OCI-LY7 (cell line): ENCODE measurements around the gene PHPT1. TPM values are rescaled to one million over a fixed set of nuclear protein-coding genes. Genes with fewer than 3 reads are reported as not detected.

Experiments used
- BruUV-seq: library from RNA; stranded (reverse); fragments of 400-500 nt; replicated peaks from 2 replicates; lab custom pipeline; 2021; lab: Mats Ljungman, UMichigan
- CTCF ChIA-PET: fragments of 300-600 bp; sonication (Branson Sonifier 250); formaldehyde crosslinking; loops from one replicate; lab custom pipeline; 2022; ENCODE audit warnings: antibody characterized with exemption; ENCODE audit not compliant: unreplicated experiment; lab: Charles Lee
- POLR2A ChIA-PET: fragments of 300-600 bp; sonication (Branson Sonifier 250); formaldehyde crosslinking; loops from one replicate; lab custom pipeline; 2022; ENCODE audit warnings: antibody characterized with exemption; lab: Charles Lee
- DNase-seq: peaks from one replicate; pipeline ENCODE4 v3.0.0-alpha.2; 2015; ENCODE audit warnings: low spot score
- H2AFZ ChIP-seq: fragments of 200-600 bp; sonication (generic), shearing (Covaris generic); 2 replicates; pipeline ENCODE4 v1.6.1; 2014; ENCODE audit warnings: mild to moderate bottlenecking, antibody characterized with exemption, low read length, moderate library complexity
- H3K27ac ChIP-seq: fragments of 200-600 bp; sonication (generic); 2 replicates; pipeline ENCODE4 v1.5.1; 2014; ENCODE audit warnings: mixed run types, low read depth, mild to moderate bottlenecking, moderate library complexity, low read length, inconsistent platforms; ENCODE audit not compliant: poor library complexity, severe bottlenecking
- H3K36me3 ChIP-seq: fragments of 200-600 bp; sonication (generic); 2 replicates; pipeline ENCODE4 v1.6.1; 2014; ENCODE audit warnings: mild to moderate bottlenecking, antibody characterized with exemption, low read length, moderate library complexity, mixed read lengths; ENCODE audit not compliant: insufficient read depth
- H3K4me1 ChIP-seq: fragments of 200-600 bp; sonication (generic); 2 replicates; pipeline ENCODE4 v1.5.1; 2014; ENCODE audit warnings: mild to moderate bottlenecking, low read length; ENCODE audit not compliant: insufficient read depth, poor library complexity, severe bottlenecking
- H3K4me2 ChIP-seq: fragments of 200-600 bp; sonication (generic); 2 replicates; pipeline ENCODE4 v1.6.1; 2014; ENCODE audit warnings: mild to moderate bottlenecking, low read length
- H3K4me3 ChIP-seq: fragments of 200-600 bp; sonication (generic); 2 replicates; pipeline ENCODE4 v1.5.1; 2014; ENCODE audit warnings: mild to moderate bottlenecking, low read depth, low read length; ENCODE audit not compliant: poor library complexity, severe bottlenecking
- H3K79me2 ChIP-seq: fragments of 200-600 bp; sonication (generic); 2 replicates; pipeline ENCODE4 v1.6.1; 2016; ENCODE audit warnings: low read depth, mild to moderate bottlenecking, low read length, moderate library complexity, mixed read lengths; ENCODE audit not compliant: insufficient read depth
- H3K9me2 ChIP-seq: fragments of 200-600 bp; sonication (generic); 2 replicates; pipeline ENCODE4 v1.6.1; 2016; ENCODE audit warnings: mild to moderate bottlenecking, low read length, mixed read lengths; ENCODE audit not compliant: insufficient read depth
- H3K9me3 ChIP-seq: fragments of 200-600 bp; sonication (generic); 2 replicates; pipeline ENCODE4 v1.6.1; 2014; ENCODE audit warnings: mild to moderate bottlenecking, mixed run types, low read length, mixed read lengths
- H4K20me1 ChIP-seq: fragments of 200-600 bp; sonication (generic); 2 replicates; pipeline ENCODE4 v1.6.1; 2014; ENCODE audit warnings: mild to moderate bottlenecking, antibody characterized with exemption, low read length, moderate library complexity, mixed read lengths; ENCODE audit not compliant: insufficient read depth
- EZH2phosphoT487 ChIP-seq: fragments of 200-600 bp; sonication (generic); IDR thresholded peaks from 2 replicates; pipeline ENCODE4 v1.6.1; 2018; ENCODE audit warnings: low read depth, borderline replicate concordance, mild to moderate bottlenecking, mixed run types, antibody characterized with exemption, low read length, moderate library complexity, mixed read lengths
- intact Hi-C: fragments of 100-400 bp; cut with micrococcal nuclease; formaldehyde crosslinking; loops from one replicate; pipeline ENCODE4 v1.10.0; 2022; ENCODE audit not compliant: unreplicated experiment
- total RNA-seq, 2 experiments: library from RNA; depleted of rRNA in 1 of 2; stranded (reverse); fragments of >200 nt in 1 of 2; shearing (Covaris generic) in 1 of 2; gene quantifications; 2 replicates each; pipeline ENCODE4 v1.2.3, GENCODE V29; 2014 to 2022
- TF ChIP-seq, protein P1 (sequence below): fragments of 200-600 bp; sonication (generic); conservative IDR thresholded peaks from 2 replicates; pipeline ENCODE4 v1.5.1; 2014; ENCODE audit warnings: mild to moderate bottlenecking, antibody characterized with exemption, low read length, moderate library complexity, mixed read lengths

PHPT1 gene
- total RNA-seq, 2 experiments from 2014 or later = 49.9 to 56.9 TPM

DNA sequence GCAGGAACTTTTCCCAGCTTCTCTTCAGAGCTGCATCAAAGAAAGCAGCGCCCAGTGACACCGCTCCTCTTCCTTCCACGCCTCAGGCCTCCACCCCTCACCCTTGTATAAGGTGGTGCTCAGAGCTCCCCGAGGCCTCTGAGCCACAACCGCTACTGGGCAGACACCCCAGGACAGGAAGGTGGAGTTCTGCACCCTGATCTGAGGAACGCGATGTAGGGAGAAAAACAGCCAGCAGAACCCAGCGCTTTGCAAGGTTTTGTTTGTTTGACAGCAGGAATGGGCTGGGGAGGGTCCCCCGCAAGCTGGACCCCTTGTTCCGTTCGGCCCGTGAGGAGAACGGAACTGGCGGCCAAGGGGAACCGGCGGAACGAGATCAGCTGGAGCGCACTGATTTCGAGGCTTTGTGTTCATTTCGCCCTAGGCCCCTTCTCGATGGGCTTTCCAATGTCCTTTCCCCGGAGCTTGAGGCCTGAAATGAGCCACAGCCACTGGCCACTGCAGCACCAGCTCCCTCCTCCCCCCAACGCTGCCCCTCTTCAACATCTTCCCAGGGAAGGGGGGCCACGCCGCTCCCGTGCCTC, 12.8 kb downstream of the PHPT1 start:
- DNase-seq = no peak
- Histone ChIP-seq H3K4me2 (no peak overlapping the region), H2AFZ (no peak overlapping the region), H3K36me3 (peaks cover 30% of the 10 kb centered on the region), H3K27ac (no peak overlapping the region), H3K4me3 (no peak overlapping the region), H3K9me3 (no peaks in the 10 kb centered on the region; the same call in 1 of the 2 replicates), H3K9me2 (no peaks in the 10 kb centered on the region), H4K20me1 (no peaks in the 10 kb centered on the region), H3K4me1 (peaks cover 9% of the 10 kb centered on the region), H3K79me2 (peaks cover 17% of the 10 kb centered on the region)
- TF ChIP-seq, protein P1, sequence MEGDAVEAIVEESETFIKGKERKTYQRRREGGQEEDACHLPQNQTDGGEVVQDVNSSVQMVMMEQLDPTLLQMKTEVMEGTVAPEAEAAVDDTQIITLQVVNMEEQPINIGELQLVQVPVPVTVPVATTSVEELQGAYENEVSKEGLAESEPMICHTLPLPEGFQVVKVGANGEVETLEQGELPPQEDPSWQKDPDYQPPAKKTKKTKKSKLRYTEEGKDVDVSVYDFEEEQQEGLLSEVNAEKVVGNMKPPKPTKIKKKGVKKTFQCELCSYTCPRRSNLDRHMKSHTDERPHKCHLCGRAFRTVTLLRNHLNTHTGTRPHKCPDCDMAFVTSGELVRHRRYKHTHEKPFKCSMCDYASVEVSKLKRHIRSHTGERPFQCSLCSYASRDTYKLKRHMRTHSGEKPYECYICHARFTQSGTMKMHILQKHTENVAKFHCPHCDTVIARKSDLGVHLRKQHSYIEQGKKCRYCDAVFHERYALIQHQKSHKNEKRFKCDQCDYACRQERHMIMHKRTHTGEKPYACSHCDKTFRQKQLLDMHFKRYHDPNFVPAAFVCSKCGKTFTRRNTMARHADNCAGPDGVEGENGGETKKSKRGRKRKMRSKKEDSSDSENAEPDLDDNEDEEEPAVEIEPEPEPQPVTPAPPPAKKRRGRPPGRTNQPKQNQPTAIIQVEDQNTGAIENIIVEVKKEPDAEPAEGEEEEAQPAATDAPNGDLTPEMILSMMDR = no peak
- TF ChIP-seq EZH2phosphoT487 = no peak
- ChIA-PET POLR2A (no interaction called here), CTCF (no interaction called here)
- BruUV-seq = no TSS peak
- intact Hi-C loops = no loop called here

DNA sequence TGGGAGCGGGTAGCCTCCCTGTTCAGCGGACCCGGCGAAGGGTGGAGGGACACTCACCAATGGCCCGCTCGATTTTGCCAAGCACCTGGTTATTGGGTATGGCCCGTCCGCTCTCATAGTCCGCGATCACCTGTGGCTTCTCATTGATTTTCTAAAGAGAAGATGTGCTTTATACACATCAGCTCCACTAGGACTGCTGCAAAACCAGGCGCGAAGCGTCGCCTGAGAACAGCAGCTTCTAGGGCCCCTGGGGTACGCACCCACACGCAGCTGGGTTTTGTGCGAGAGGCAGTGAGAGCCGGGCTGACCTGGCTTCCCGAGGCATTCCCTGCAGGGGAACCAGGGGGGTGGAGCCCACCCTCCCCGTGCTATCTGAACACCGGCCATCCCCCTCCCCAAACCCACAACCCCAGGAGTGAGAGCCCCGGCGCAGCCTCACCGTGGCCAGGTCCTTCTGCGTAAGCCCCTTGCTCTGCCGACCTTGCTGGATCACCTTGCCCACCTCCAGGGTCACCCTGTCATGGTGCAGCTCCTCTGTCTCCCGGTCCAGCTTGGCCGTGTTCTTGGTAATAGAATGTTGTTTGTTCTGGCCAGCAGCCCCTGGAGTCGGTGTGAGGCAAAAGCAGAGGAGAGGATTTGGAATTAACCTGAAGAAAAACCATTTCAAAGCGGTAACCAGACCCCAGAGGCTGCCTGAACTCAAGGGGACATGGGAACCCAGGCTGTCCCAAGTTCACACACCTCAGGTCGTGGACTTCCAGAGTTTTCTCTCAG, 13.8 kb downstream of the PHPT1 start:
- TF ChIP-seq EZH2phosphoT487 = no peak
- TF ChIP-seq, protein P1 = no peak
- no peaks in the 10 kb centered on the region for H3K9me2 ChIP-seq
- CTCF ChIA-PET = no interaction called here
- H3K4me1 ChIP-seq = peaks cover 13% of the 10 kb centered on the region
- peaks cover 23% of the 10 kb centered on the region for H3K79me2 ChIP-seq
- no peak overlapping the region for H2AFZ ChIP-seq
- H3K27ac ChIP-seq = no peak overlapping the region
- peaks cover 30% of the 10 kb centered on the region for H3K36me3 ChIP-seq
- intact Hi-C loops = no loop called here
- H3K4me2 ChIP-seq = no peak overlapping the region
- POLR2A ChIA-PET = no interaction called here
- no peak for DNase-seq
- peaks cover 6% of the 10 kb centered on the region; the same call in 1 of the 2 replicates for H3K9me3 ChIP-seq
- no TSS peak for BruUV-seq
- H3K4me3 ChIP-seq = no peak overlapping the region
- H4K20me1 ChIP-seq = no peaks in the 10 kb centered on the region
